ENCODE measurements around the gene BEST2.

BEST2 gene

GRCh38 chr19:12770922-12771321 lies 19.3 kb downstream of the BEST2 start:
- no peak for DNase-seq

GRCh38 chr19:12772323-12772722 lies 20.7 kb downstream of the BEST2 start:
- no peak for DNase-seq

GRCh38 chr19:12773571-12773970 lies 22.0 kb downstream of the BEST2 start:
- DNase-seq: no peak

GRCh38 chr19:12774588-12775555 lies 23.3 kb downstream of the BEST2 start, which contains the start of gene HOOK2:
Gene HOOK2 (minus strand): TSS chr19:12775552. CDS start chr19:12775449, 103 bp downstream.
- DNase-seq: no peak

- DNase-seq: peak; percentile 77
These were observed 25.8 kb downstream of the BEST2 start for GRCh38 chr19:12777217-12778016.

- DNase-seq: peak; percentile 42
These were observed 26.7 kb downstream of the BEST2 start for GRCh38 chr19:12778017-12778904.

GRCh38 chr19:12778905-12779161 lies 27.2 kb downstream of the BEST2 start:
- no peak for DNase-seq

- no peak for DNase-seq
These were observed 27.8 kb downstream of the BEST2 start for GRCh38 chr19:12779162-12779993.

GRCh38 chr19:12782174-12782423 lies 30.5 kb downstream of the BEST2 start:
- DNase-seq: no peak

- DNase-seq: peak; percentile 89
These were observed 31.1 kb downstream of the BEST2 start for GRCh38 chr19:12782424-12783290.

GRCh38 chr19:12783291-12783848 lies 31.8 kb downstream of the BEST2 start:
- DNase-seq: peak; percentile 83

GRCh38 chr19:12783849-12784393 lies 32.3 kb downstream of the BEST2 start:
- DNase-seq: peak; percentile 15

GRCh38 chr19:12784394-12784870 lies 32.8 kb downstream of the BEST2 start:
- peak; percentile 27 for DNase-seq

GRCh38 chr19:12784871-12785430 lies 33.4 kb downstream of the BEST2 start:
- no peak for DNase-seq

- DNase-seq: no peak
These were observed 33.9 kb downstream of the BEST2 start for GRCh38 chr19:12785431-12786031.

- no peak for DNase-seq
These were observed 34.7 kb downstream of the BEST2 start for GRCh38 chr19:12786141-12786870.

GRCh38 chr19:12786952-12787351 lies 35.4 kb downstream of the BEST2 start:
- no peak for DNase-seq

GRCh38 chr19:12787458-12787857 lies 35.9 kb downstream of the BEST2 start:
- DNase-seq: no peak
